Smooth muscle cell (in vitro differentiated cells): Measurements from ENCODE around the gene CMSS1. TPM values are rescaled to one million over a fixed set of nuclear protein-coding genes. Genes with fewer than 3 reads are reported as not detected.

Experiments
- DNase-seq: peaks from one replicate; lab custom pipeline; 2025; ENCODE audit not compliant: unreplicated experiment; lab: John Stamatoyannopoulos, UW
- H2AFZ ChIP-seq: fragments of 200-600 bp; sonication (generic); 2 replicates; pipeline ENCODE4 v1.6.0; 2016; ENCODE audit warnings: antibody characterized with exemption, low read depth, mild to moderate bottlenecking
- H3F3A ChIP-seq: fragments of 200-600 bp; sonication (generic); 2 replicates; pipeline ENCODE4 v1.6.0; 2017; ENCODE audit warnings: antibody characterized with exemption, low read depth
- H3K27ac ChIP-seq: fragments of 200-600 bp; sonication (generic); 2 replicates; pipeline ENCODE4 v1.5.1; 2016; ENCODE audit warnings: low read depth, mild to moderate bottlenecking
- H3K27me3 ChIP-seq: fragments of 200-600 bp; sonication (generic); 2 replicates; pipeline ENCODE4 v1.6.1; 2016; ENCODE audit warnings: low read depth, mild to moderate bottlenecking
- H3K36me3 ChIP-seq: fragments of 200-600 bp; sonication (generic); 2 replicates; pipeline ENCODE4 v1.5.1; 2016; ENCODE audit warnings: low read depth
- H3K4me1 ChIP-seq: fragments of 200-600 bp; sonication (generic); 2 replicates; pipeline ENCODE4 v1.5.1; 2016; ENCODE audit warnings: low read depth
- H3K4me2 ChIP-seq: fragments of 200-600 bp; sonication (generic); 2 replicates; pipeline ENCODE4 v1.6.0; 2016; ENCODE audit warnings: mild to moderate bottlenecking
- H3K4me3 ChIP-seq: fragments of 200-600 bp; sonication (generic); 2 replicates; pipeline ENCODE4 v1.5.1; 2016; ENCODE audit warnings: mild to moderate bottlenecking
- H3K79me2 ChIP-seq: fragments of 200-600 bp; sonication (generic); 2 replicates; pipeline ENCODE4 v1.6.0; 2016; ENCODE audit warnings: low read depth, mild to moderate bottlenecking
- H3K9ac ChIP-seq: fragments of 200-600 bp; sonication (generic); 2 replicates; pipeline ENCODE4 v1.6.0; 2016; ENCODE audit warnings: low read depth
- H3K9me3 ChIP-seq: fragments of 200-600 bp; sonication (generic); replicated peaks from 2 replicates; pipeline ENCODE4 v1.5.1; 2016; ENCODE audit warnings: low read depth
- H4K20me1 ChIP-seq: fragments of 200-600 bp; sonication (generic); 2 replicates; pipeline ENCODE4 v1.6.0; 2016; ENCODE audit warnings: low read depth
- CTCF ChIP-seq: fragments of 200-600 bp; sonication (generic); IDR thresholded peaks from 2 replicates; pipeline ENCODE4 v1.5.1; 2017; ENCODE audit warnings: borderline replicate concordance, mild to moderate bottlenecking, antibody characterized with exemption; ENCODE audit not compliant: insufficient read depth, poor library complexity, severe bottlenecking
- WGBS: methylation state at CpG from one replicate; pipeline ENCODE4 v1.1.7; 2016; ENCODE audit warnings: low lambda C conversion rate; 5-methylcytosine and 5-hydroxymethylcytosine counted together
- polyA plus RNA-seq: library from polyadenylated mRNA; unstranded; fragments of >200 nt; fragmentation: Nextera tagmentation; extraction: Ambion mirVana; gene quantifications from 2 replicates; pipeline ENCODE4 v1.2.1, GENCODE V29; 2016
- total RNA-seq: library from RNA; depleted of rRNA; stranded (reverse); fragments of >200 nt; gene quantifications from 2 replicates; pipeline ENCODE4 v1.2.3, GENCODE V29; 2014

The CMSS1 gene
- total and polyA plus RNA-seq, 2 experiments from 2014 or later: 19.2 to 24.1 TPM

- no peaks in the 10 kb centered on the region for H4K20me1 ChIP-seq
- DNase-seq: no peak
Observed at GRCh38 chr3:100170486-100170885, 352.8 kb downstream of the CMSS1 start.

GRCh38 chr3:100171211-100171914, 353.7 kb downstream of the CMSS1 start:
- H3K9ac ChIP-seq: no peak overlapping the region
- 89% methylated on average over 6 of the region's 6 CpGs for WGBS
- no peaks in the 10 kb centered on the region for H3K9me3 ChIP-seq
- no peak overlapping the region for H3K4me3 ChIP-seq
- H3K36me3 ChIP-seq: no peaks in the 10 kb centered on the region
- H3K4me2 ChIP-seq: no peak overlapping the region
- no peaks in the 10 kb centered on the region for H3K79me2 ChIP-seq
- no peak for DNase-seq
- H4K20me1 ChIP-seq: no peaks in the 10 kb centered on the region
- H3F3A ChIP-seq: peaks cover 5% of the 10 kb centered on the region
- H3K27me3 ChIP-seq: no peaks in the 10 kb centered on the region
- H3K27ac ChIP-seq: no peak overlapping the region
- no peak for TF ChIP-seq CTCF
- H3K4me1 ChIP-seq: peaks cover 11% of the 10 kb centered on the region
- no peak overlapping the region for H2AFZ ChIP-seq

More at GRCh38 chr3:100170486-100170885, 352.8 kb downstream of the CMSS1 start:
- Histone ChIP-seq H3K9ac (no peak overlapping the region), H3K36me3 (no peaks in the 10 kb centered on the region), H3K27me3 (no peaks in the 10 kb centered on the region), H3K4me3 (no peak overlapping the region), H3K79me2 (no peaks in the 10 kb centered on the region), H3K27ac (no peak overlapping the region), H3K9me3 (no peaks in the 10 kb centered on the region), H3K4me2 (no peak overlapping the region), H2AFZ (no peak overlapping the region), H3F3A (peaks cover 5% of the 10 kb centered on the region), H3K4me1 (peaks cover 11% of the 10 kb centered on the region)
- WGBS: 93% methylated on average over 3 of the region's 3 CpGs
- TF ChIP-seq CTCF: no peak

- H3K4me2 ChIP-seq: no peak overlapping the region
- peaks cover 4% of the 10 kb centered on the region for H3K36me3 ChIP-seq
- H3K27ac ChIP-seq: peak overlapping the region; percentile 11
- H3K9ac ChIP-seq: no peak overlapping the region
- H2AFZ ChIP-seq: peak overlapping the region; percentile 44
- peaks cover 5% of the 10 kb centered on the region for H3F3A ChIP-seq
- DNase-seq: no peak
- TF ChIP-seq CTCF: no peak
- no peak overlapping the region for H3K4me3 ChIP-seq
- H3K9me3 ChIP-seq: no peaks in the 10 kb centered on the region
- H3K79me2 ChIP-seq: no peaks in the 10 kb centered on the region
- H3K27me3 ChIP-seq: no peaks in the 10 kb centered on the region
- WGBS: 46% methylated on average over 1 of the region's 1 CpG
- peaks cover 11% of the 10 kb centered on the region for H3K4me1 ChIP-seq
- H4K20me1 ChIP-seq: no peaks in the 10 kb centered on the region
Observed at GRCh38 chr3:100173961-100174360, 356.3 kb downstream of the CMSS1 start.

GRCh38 chr3:100175637-100176280, 358.1 kb downstream of the CMSS1 start:
- Histone ChIP-seq H3K4me2 (peak overlapping the region; percentile 0), H3K36me3 (peaks cover 6% of the 10 kb centered on the region), H3K9me3 (no peaks in the 10 kb centered on the region), H3K79me2 (no peaks in the 10 kb centered on the region), H3K4me3 (no peak overlapping the region), H3K27me3 (no peaks in the 10 kb centered on the region), H3F3A (no peaks in the 10 kb centered on the region), H3K4me1 (peaks cover 11% of the 10 kb centered on the region), H4K20me1 (no peaks in the 10 kb centered on the region), H2AFZ (no peak overlapping the region), H3K27ac (no peak overlapping the region), H3K9ac (no peak overlapping the region)
- TF ChIP-seq CTCF: no peak
- no peak for DNase-seq
- WGBS: 51% methylated on average over 6 of the region's 6 CpGs
